ENCODE data around the gene COX5B.

Gene COX5B

DNA sequence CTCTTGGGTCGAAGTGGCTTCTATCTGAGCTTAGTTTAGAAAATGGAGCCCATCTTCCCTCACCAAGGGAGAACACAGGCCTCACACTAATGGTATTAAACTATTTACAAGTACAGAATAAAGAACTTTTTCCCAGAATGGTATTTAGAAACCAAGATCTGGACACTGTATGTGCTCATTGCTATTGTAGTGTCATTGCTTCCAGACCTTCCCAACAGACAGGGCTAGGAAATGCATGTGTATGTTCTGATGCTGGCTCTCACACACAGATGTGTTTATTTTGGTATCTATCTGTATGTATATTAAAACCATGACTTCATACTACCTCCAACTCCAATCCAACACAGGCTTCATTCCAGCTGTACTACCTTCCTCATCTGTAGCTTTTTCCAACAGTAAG, 8.0 kb downstream of the COX5B start:
- no peak for DNase-seq (ENCODE audit: low read depth in 4 of 4, low spot score in 1 of 4)

DNA sequence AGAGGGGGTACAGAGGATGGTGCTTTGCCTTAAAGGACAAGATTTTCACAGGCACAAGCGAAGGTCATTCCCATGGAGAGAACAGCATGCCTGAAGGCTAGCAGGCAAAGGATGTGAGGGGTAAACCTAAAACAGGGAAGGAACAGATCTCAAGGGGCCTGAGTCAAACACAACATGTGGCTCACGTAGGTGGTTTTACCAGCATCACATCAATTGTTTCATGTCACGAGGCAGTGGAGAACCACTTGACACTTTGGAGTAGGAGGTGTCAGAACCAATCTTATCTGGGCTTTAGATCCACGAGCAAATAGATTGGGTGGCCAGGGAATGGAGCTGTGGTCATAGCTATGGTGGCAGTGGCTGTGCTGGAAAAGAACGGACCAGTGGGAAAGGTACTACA, 8.4 kb downstream of the COX5B start:
- DNase-seq (ENCODE audit: low read depth in 4 of 4, low spot score in 1 of 4), result no peak

GRCh38 chr2:97654791-97655190, 8.9 kb downstream of the COX5B start:
- DNase-seq (ENCODE audit: low read depth in 4 of 4, low spot score in 1 of 4), result no peak

DNA sequence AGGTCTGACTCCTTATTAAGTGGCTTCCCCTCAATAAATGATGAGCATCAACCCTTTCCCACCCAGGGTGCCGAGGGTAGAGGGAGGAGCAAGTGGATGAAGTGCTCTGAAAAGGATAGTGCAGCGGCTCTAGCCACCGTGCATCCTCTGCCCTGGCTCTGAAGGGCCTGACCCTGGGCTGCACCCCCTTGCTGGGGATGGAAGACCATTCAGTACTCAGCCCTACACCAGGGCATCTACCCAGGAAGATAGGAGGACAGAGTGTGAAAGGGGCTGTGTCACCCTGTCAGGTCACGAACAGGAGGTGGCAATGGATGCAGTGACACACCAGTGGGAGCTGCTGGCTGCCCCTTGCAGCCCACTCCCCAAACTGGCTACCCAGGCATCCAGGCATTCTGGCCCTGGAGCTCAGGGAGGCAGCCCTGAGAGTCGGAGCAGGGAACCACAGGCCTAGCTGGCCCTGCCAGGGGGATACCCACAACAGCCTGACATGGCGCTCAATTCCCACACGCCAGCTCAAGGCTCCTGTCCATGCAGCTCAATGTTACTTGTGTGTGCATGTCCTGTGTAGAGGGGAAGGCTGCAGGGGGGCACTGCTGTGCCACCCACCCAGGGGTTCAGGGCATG, 10.4 kb downstream of the COX5B start:
- DNase-seq (ENCODE audit: low read depth in 4 of 4, low spot score in 1 of 4), result no peak

DNA sequence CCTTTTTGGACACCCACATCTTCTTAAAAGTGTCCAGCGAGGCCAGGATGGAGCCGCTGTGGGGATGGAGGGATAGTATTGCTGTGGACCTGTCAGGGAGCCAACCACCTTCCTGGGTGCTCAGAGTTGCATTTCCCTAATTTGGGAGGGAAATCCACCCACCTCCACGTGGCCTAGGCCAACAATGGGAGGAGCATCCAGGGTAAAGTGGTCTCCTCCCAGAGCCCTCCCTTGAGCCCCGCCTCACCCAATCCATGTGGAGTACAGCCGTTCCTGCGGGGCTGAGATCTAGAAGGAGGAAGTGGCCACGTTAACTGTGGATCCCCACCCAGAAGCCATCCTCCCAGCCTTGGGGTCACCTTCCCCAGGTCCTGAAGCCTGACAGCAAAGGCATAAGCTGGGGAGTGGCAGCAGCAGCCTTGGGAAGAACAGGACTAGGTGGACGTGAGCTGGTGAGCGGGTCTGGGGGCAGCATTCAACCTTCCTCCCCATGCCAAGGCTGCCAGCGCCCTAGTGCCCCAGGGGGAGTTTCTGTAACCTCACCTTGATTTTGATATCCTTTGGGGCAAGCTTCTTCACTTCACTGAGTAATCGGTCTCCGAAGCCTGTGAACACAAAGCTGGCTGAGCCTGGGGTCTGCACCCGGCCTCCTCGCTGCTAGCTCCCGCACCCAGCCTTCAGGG, 11.2 kb downstream of the COX5B start:
- no peak for DNase-seq (ENCODE audit: low read depth in 4 of 4, low spot score in 1 of 4)

GRCh38 chr2:97657986-97658690, 12.3 kb downstream of the COX5B start:
- no peak for DNase-seq (ENCODE audit: low read depth in 4 of 4, low spot score in 1 of 4)

- DNase-seq (ENCODE audit: low read depth in 4 of 4, low spot score in 1 of 4), result no peak
These were observed 12.9 kb downstream of the COX5B start for GRCh38 chr2:97658691-97659157.

GRCh38 chr2:97659256-97660043, 13.6 kb downstream of the COX5B start:
- DNase-seq (ENCODE audit: low read depth in 4 of 4, low spot score in 1 of 4), result no peak

DNA sequence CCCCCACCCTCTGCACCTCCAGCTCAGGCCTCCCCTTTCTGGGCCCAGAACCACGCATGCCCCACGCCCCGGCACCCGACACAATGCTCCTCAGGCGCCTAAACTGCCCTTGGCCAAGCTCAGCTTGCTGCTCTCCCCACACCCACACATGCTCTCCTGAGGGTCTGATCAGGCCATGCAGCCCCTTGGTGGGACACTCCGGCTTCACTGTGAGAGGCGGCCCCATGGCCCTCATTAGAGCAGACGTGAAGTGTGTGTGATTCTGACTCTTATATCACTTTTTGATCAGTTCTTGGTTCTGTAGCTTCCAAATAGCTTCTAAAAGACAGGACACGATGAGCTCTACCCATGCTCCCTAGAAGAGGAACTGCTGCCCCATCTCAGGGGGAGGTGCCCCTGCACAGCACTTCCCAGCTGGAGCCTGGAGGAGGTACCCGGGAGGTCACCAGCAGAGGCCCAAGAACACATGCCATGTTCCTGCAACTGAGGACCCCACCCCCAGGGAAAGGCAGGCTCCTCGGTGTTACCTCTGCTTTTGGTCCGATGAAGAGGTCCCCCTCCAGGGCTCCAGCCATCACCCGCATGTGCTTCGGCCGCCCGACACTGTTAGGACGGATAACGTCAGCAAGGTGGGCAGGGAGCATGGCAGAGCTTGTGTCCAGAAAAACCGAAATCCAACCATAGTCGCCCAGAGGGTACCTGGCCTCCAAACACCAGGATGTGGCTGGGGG, 14.3 kb downstream of the COX5B start:
- DNase-seq (ENCODE audit: low read depth in 4 of 4, low spot score in 1 of 4), result no peak

- no peak for DNase-seq (ENCODE audit: low read depth in 4 of 4, low spot score in 1 of 4)
These were observed 15.0 kb downstream of the COX5B start for GRCh38 chr2:97660775-97661389.

DNA sequence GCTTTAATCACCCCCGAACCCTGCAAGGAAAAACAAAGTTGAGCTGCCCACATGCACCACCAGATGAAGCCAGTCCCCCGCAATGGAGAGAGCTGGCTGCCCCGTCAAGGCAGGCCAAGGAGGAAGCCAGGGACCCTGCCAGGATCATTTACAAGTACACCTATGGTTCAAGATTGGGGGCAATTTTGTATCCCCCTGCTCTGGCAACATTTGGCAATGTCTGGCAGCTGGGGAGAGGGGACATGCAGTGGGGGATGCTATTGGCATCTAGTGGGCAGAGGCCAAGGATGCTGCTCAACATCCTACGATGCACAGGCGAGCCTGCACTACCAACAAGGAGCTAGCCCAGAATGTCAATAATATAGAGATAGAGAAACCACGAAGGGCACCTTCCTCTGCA, 16.1 kb downstream of the COX5B start:
- no peak for DNase-seq (ENCODE audit: low read depth in 4 of 4, low spot score in 1 of 4)

GRCh38 chr2:97662386-97662894, 16.6 kb downstream of the COX5B start:
- DNase-seq (ENCODE audit: low read depth in 4 of 4, low spot score in 1 of 4), result no peak

DNA sequence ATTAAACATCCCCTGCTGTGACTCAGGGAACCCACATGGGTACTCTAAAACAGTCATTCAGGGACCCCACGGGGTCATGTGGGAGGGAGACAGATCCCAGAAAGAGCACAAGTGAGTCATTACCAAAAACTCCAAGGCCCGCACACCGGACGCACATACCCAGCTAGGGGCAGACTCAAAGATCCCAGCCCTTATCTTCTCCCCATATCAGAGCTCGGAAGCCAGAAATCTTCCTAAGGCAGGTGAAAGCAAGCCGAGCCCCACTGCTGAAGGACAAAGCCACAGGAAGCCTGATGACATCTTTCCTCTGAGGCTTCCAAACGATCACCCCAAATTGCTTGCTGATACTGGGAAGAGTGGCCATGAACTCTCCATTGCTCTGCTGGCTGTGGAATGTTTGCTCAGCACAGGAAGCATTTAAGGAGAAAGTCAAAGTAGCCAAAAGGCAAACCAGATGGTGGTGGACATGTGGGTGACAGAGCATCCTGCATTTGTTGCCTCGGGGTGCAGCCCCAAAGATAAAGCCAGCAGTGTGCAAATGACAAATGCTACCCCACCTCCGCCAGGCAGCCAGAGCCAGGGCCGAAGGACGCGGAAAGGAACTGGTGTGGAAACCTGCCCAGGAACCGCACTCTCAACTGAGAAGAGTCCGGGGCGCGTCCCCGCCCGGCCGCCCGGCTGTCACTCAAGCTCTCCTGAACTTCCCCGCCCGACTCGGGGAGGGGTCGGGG, 17.2 kb downstream of the COX5B start:
- DNase-seq (ENCODE audit: low read depth in 4 of 4, low spot score in 1 of 4), result peak; percentile 55 to 83 (median 66)

DNA sequence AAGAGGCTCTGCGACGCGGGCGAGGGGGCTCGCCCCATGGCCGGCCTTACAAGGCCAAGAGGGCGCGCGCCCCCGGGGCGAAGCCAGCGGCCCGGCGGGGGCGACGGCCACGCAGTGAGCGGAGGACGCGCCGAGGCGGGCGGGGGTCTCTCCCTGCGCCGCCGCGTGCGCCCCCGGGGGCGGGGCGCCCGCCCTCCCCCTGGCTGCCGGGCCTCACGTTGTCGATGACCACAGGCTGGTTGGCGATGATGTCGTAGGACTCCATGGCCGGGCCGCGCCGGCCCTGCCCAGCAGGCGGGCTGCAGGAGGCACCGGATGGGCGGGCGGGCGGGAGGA, 17.7 kb downstream of the COX5B start:
- DNase-seq (ENCODE audit: low read depth in 4 of 4, low spot score in 1 of 4), result no peak

GRCh38 chr2:97663962-97664635, 18.2 kb downstream of the COX5B start, which contains the start of gene ACTR1B:
Gene ACTR1B (minus strand): TSS chr2:97664044. CDS start chr2:97663890, 154 bp downstream.
- peak; percentile 86 to 97 (median 96) for DNase-seq (ENCODE audit: low read depth in 4 of 4, low spot score in 1 of 4)

GRCh38 chr2:97664636-97664970, 18.7 kb downstream of the COX5B start:
- no peak for DNase-seq (ENCODE audit: low read depth in 4 of 4, low spot score in 1 of 4)

- DNase-seq (ENCODE audit: low read depth in 4 of 4, low spot score in 1 of 4), result no peak
These were observed 23.6 kb downstream of the COX5B start, which contains the start of gene C2orf92 for GRCh38 chr2:97669448-97669847. Gene C2orf92 (plus strand): TSS chr2:97669713. CDS start chr2:97669789, 76 bp downstream.

DNA sequence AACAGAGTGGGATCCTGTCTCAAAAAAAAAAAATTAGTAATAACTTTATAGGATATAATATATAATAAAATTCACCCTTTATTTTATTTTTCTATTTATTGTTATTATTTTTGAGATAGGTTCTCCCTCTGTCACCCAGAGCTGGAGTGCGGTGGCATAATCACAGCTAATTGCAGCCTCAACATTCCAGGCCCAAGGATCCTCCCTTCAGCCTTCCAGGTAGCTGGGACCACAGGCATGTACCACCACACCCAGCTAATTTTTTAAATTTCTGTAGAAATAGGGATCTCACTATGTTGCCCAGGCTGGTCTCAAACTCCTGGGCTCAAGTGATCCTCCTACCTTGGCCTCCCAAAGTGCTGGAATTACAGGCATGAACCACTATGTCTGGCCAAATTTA, 24.6 kb downstream of the COX5B start:
- no peak for DNase-seq (ENCODE audit: low read depth in 4 of 4, low spot score in 1 of 4)

- no peak for DNase-seq (ENCODE audit: low read depth in 4 of 4, low spot score in 1 of 4)
These were observed 25.7 kb downstream of the COX5B start for GRCh38 chr2:97671526-97671925.
